VCaP (cell line): ENCODE measurements around the gene ARFIP1.
"Not testable (repeated sequence)": the region's sequence is repeated elsewhere in the genome, so short reads cannot be mapped to it uniquely, and the experiment has no call there.

Experiments
- H3K27ac ChIP-seq: fragments of 450-650 bp; 2 replicates; pipeline ENCODE4 v1.5.1; 2017
- TF ChIP-seq, protein P1 (sequence below): fragments of 450-650 bp; conservative IDR thresholded peaks from 2 replicates; pipeline ENCODE4 v1.5.1; 2017; ENCODE audit warnings: mild to moderate bottlenecking, moderate library complexity

Gene ARFIP1

DNA sequence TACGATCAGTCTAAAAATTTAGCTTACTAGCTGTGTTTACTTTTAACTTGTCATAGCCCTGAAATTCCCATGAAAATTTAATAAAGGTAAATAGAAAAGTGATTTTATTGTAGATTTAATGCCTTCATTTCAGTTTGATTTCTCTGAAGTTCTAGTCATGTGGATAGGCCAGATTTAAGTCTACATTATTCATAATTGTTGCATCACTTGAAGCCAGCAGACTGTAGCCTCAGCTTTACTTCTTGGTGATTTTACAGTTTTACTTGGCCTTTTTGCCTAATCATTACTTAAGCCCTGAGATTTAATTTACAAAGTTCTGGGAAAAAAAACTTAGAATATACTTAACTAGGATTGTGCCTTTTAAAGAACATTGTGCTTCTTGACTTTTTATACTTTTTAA is 82.9 kb downstream of the ARFIP1 start:
- TF ChIP-seq, protein P1, sequence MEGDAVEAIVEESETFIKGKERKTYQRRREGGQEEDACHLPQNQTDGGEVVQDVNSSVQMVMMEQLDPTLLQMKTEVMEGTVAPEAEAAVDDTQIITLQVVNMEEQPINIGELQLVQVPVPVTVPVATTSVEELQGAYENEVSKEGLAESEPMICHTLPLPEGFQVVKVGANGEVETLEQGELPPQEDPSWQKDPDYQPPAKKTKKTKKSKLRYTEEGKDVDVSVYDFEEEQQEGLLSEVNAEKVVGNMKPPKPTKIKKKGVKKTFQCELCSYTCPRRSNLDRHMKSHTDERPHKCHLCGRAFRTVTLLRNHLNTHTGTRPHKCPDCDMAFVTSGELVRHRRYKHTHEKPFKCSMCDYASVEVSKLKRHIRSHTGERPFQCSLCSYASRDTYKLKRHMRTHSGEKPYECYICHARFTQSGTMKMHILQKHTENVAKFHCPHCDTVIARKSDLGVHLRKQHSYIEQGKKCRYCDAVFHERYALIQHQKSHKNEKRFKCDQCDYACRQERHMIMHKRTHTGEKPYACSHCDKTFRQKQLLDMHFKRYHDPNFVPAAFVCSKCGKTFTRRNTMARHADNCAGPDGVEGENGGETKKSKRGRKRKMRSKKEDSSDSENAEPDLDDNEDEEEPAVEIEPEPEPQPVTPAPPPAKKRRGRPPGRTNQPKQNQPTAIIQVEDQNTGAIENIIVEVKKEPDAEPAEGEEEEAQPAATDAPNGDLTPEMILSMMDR, result no peak
- no peak overlapping the region for H3K27ac ChIP-seq

DNA sequence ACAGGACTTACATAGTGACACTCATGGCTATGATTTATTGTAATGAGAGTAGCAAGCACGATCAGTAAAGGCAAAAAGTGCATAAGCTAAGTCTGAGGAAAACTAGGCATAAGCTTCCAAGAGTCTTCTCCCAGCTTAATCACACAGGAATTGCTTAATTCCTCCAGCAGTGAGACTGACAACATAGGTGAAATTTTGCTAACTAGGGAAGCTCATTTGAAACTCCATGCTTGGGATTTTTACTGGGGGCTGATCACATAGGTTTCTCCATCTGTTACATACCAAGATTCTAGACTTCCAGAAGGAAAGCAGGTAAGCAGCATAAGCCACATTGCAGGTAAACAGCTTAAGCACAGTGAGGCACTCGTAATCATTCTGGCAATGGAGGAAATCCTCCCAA is 84.6 kb downstream of the ARFIP1 start:
- H3K27ac ChIP-seq, result no peak overlapping the region
- TF ChIP-seq, protein P1, result no peak

DNA sequence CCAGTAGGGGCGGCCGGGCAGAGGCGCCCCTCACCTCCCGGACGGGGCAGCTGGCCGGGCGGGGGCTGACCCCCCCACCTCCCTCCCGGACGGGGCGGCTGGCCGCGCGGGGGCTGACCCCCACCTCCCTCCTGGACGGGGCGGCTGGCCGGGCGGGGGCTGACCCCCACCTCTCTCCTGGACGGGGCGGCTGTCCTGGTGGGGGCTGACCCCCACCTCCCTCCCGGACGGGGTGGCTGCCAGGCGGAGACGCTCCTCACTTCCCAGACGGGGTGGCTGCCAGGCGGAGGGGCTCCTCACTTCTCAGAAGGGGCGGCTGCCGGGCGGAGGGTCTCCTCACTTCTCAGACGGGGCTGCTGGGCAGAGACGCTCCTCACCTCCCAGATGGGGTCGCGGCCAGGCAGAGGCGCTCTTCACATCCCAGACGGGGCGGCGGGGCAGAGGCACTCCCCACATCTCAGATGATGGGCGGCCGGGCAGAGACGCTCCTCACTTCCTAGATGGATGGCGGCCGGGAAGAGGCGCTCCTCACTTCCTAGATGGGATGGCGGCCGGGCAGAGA is 86.8 kb downstream of the ARFIP1 start:
- H3K27ac ChIP-seq, result not testable (repeated sequence)

DNA sequence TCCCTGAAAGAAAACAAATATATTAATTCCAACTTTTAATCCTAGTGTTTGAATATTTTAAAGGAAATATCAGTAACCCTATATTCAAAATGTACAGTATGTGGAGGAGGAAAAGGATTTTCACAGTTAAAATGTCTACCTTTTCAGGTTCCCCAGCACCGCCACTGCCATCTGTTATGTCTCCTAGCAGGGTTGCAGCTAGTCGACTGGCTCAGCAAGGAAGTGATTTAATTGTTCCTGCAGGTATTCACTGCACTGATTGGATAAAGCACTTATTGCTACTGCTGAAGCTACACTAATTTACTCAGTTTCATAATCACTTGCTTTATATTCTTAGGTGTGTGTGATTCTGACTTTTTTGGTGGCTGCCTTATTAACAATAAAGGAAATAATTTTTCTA is 90.9 kb downstream of the ARFIP1 start:
- TF ChIP-seq, protein P1, result no peak
- H3K27ac ChIP-seq, result no peak overlapping the region

DNA sequence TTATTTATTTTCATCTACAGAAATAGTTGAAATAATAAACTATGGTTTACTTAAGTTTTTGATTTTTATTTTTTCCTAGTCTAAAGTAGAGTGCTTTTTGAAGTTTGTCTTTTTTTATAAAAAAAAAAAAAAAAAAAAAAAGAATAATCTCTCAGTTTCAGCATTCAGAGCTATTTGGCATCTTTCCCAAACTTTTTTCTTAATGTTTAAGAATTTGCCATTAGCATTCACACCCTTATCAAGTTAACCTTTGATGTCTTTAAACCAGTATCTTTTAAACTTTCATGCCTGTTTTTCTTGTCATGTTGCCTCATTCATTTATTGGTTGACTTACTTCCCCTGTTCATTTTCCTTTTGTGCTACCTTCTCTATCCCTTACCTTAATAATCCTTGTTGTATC is 95.5 kb downstream of the ARFIP1 start:
- TF ChIP-seq, protein P1, result no peak

DNA sequence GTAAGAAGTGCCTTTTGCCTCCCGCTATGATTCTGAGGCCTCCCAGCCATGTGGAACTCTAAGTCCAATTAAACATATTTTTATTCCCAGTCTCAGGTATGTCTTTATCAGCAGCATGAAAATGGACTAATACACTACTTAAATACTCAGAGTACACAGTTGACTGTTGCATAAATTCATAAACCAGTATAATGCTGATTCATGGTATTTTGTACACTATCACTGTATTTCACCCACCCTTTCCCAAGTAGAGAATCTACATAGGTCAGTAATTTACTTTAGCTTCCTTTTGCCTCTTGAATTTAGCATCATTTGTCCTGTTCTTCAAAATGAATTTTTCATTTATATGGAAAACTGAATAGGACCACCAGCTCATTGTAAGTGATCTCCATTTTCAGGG is 98.1 kb downstream of the ARFIP1 start:
- TF ChIP-seq, protein P1, result no peak
- H3K27ac ChIP-seq, result no peak overlapping the region

More for the DNA sequence above, 95.5 kb downstream of the ARFIP1 start:
- H3K27ac ChIP-seq, result no peak overlapping the region

DNA sequence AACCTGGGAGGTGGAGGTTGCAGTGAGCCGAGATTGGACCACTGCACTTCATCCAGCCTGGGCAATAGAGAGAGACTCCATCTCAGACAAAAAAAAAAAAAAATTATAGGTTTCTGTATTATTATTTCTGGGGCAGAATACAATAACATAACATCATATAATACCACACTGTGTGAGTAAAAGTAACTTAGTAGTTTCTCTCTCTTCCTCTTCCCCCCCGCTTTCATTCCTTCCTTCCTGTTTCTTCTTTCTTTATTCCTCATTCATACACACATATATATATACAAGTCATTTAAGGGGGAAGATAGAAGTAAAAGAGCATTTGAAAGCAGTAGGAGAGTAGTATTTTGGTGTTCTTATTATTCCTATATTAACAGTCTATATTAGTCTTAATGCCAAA is 100.5 kb downstream of the ARFIP1 start:
- H3K27ac ChIP-seq, result no peak overlapping the region
- TF ChIP-seq, protein P1, result no peak

DNA sequence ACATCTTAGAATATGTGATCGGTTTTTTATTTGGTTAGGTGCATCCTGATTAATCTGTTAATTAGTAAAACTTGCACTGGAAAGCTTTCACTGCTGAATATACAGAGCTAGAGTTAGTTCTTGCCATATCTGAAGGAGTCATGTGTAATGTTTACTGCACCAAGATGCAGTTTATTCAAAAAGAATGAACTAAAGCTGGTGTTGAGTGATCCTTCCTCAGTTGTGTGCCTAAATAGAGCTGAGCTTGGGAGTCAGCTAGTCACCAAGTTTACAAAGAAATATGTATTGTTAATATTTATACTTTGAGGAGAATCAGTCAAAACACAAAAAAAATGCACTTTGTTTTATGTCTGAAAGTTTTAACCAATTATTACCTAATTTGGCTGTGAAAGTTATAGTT is 102.2 kb downstream of the ARFIP1 start:
- TF ChIP-seq, protein P1, result no peak

More for the DNA sequence above, 102.2 kb downstream of the ARFIP1 start:
- no peak overlapping the region for H3K27ac ChIP-seq
